HepG2 (cell line): ENCODE results near the gene LAP3. TPM values are rescaled to one million over a fixed set of nuclear protein-coding genes. Genes with fewer than 3 reads are reported as not detected.

ENCODE experiments used
- ATF2 ChIP-seq: sonication (generic); formaldehyde crosslinking; IDR thresholded peaks from 2 replicates; pipeline ENCODE4 v1.4.0; 2020; ENCODE audit warnings: missing genetic modification reagents
- BRCA1 ChIP-seq: sonication (generic); formaldehyde crosslinking; IDR thresholded peaks from 2 replicates; pipeline ENCODE4 v1.4.0; 2020; ENCODE audit warnings: missing genetic modification reagents
- CBFB ChIP-seq: sonication (generic); formaldehyde crosslinking; IDR thresholded peaks from 2 replicates; pipeline ENCODE4 v1.4.0; 2020; ENCODE audit warnings: missing genetic modification reagents
- FOXK2 ChIP-seq: fragments of 450-650 bp; IDR thresholded peaks from 2 replicates; pipeline ENCODE4 v1.6.1; 2016
- HDAC2 ChIP-seq: sonication (generic); formaldehyde crosslinking; IDR thresholded peaks from 2 replicates; pipeline ENCODE4 v1.4.0; 2020; ENCODE audit warnings: missing genetic modification reagents
- HDAC6 ChIP-seq: fragments of 200-600 bp; sonication (generic); IDR thresholded peaks from 2 replicates; pipeline ENCODE4 v1.7.0; 2017; ENCODE audit warnings: mild to moderate bottlenecking, antibody characterized with exemption, low read length, low read depth
- HMGXB4 ChIP-seq, 2 experiments: sonication (generic) in 1 of 2; formaldehyde crosslinking in 1 of 2; IDR thresholded peaks; 2 replicates each; pipeline versions ENCODE4 v1.4.0 to v1.6.1; 2018 to 2020; ENCODE audit warnings: missing genetic modification reagents in 2 of 2, borderline replicate concordance in 1 of 2, low read depth in 1 of 2, mild to moderate bottlenecking in 1 of 2, missing biosample characterization in 1 of 2
- HOXA5 ChIP-seq: sonication (generic); formaldehyde crosslinking; IDR thresholded peaks from 2 replicates; pipeline ENCODE4 v1.4.0; 2020; ENCODE audit warnings: missing genetic modification reagents
- KMT2A ChIP-seq: sonication (generic); formaldehyde crosslinking; IDR thresholded peaks from 2 replicates; pipeline ENCODE4 v1.4.0; 2020; ENCODE audit warnings: missing genetic modification reagents
- MBNL3 ChIP-seq: fragments of 250-450 bp; sonication (Bioruptor Pico); conservative IDR thresholded peaks from 2 replicates; pipeline ENCODE4 v1.8.0; 2022; ENCODE audit warnings: mild to moderate bottlenecking, inconsistent platforms
- MED13 ChIP-seq: sonication (generic); formaldehyde crosslinking; IDR thresholded peaks from 2 replicates; pipeline ENCODE4 v1.5.0; 2020; ENCODE audit warnings: missing genetic modification reagents
- REXO4 ChIP-seq: sonication (generic); formaldehyde crosslinking; IDR thresholded peaks from 2 replicates; pipeline ENCODE4 v1.8.0; 2022; ENCODE audit warnings: missing genetic modification reagents, mild to moderate bottlenecking, borderline replicate concordance
- ZBTB3 ChIP-seq: sonication (generic); formaldehyde crosslinking; IDR thresholded peaks from 2 replicates; pipeline ENCODE4 v1.4.0; 2020; ENCODE audit warnings: low read depth, mild to moderate bottlenecking, moderate library complexity, missing genetic modification reagents, borderline replicate concordance
- ZFAT ChIP-seq: sonication (generic); formaldehyde crosslinking; conservative IDR thresholded peaks from 2 replicates; pipeline ENCODE4 v1.8.1; 2023; ENCODE audit warnings: missing genetic modification reagents, inconsistent platforms
- ZMYM3 ChIP-seq: sonication (generic); formaldehyde crosslinking; IDR thresholded peaks from 2 replicates; pipeline ENCODE4 v1.5.1; 2020; ENCODE audit warnings: mild to moderate bottlenecking, missing genetic modification reagents
- ZNF142 ChIP-seq: sonication (generic); formaldehyde crosslinking; IDR thresholded peaks from 2 replicates; pipeline ENCODE4 v1.4.0; 2020; ENCODE audit warnings: missing genetic modification reagents
- ZNF274 ChIP-seq: sonication (generic); formaldehyde crosslinking; IDR thresholded peaks from 2 replicates; pipeline ENCODE4 v1.5.1; 2020; ENCODE audit warnings: mild to moderate bottlenecking, missing genetic modification reagents
- ZNF367 ChIP-seq: sonication (generic); formaldehyde crosslinking; IDR thresholded peaks from 2 replicates; pipeline ENCODE4 v1.4.0; 2020; ENCODE audit warnings: missing genetic modification reagents, borderline replicate concordance
- ZNF572 ChIP-seq: sonication (generic); formaldehyde crosslinking; IDR thresholded peaks from 2 replicates; pipeline ENCODE4 v1.5.1; 2020; ENCODE audit warnings: mild to moderate bottlenecking, missing genetic modification reagents
- ZNF740 ChIP-seq: sonication (generic); formaldehyde crosslinking; IDR thresholded peaks from 2 replicates; pipeline ENCODE4 v1.4.0; 2020; ENCODE audit warnings: missing genetic modification reagents
- ZNF766 ChIP-seq: sonication (generic); formaldehyde crosslinking; IDR thresholded peaks from 2 replicates; pipeline ENCODE4 v1.5.0; 2020; ENCODE audit warnings: missing genetic modification reagents, borderline replicate concordance
- polyA plus RNA-seq, 8 experiments: library from polyadenylated mRNA; depleted of rRNA in 3 of 8; stranded (reverse) in 7 of 8; unstranded in 1 of 8; fragments of >200 nt; fragmentation: Illumina TruSeq in 4 of 8; extraction: Trizol in 4 of 8; gene quantifications; 2 replicates each; pipeline versions ENCODE4 v1.2.1 to v1.2.3, GENCODE V29; 2011 to 2016; ENCODE audit warnings: low read depth in 4 of 8, missing spikeins in 1 of 8, mixed read lengths in 1 of 8; ENCODE audit not compliant: insufficient read depth in 1 of 8
- total RNA-seq, 5 experiments: library from RNA; depleted of rRNA; stranded (reverse); fragments of >200 nt; fragmentation: Illumina TruSeq; extraction: Trizol; gene quantifications; 2 replicates each; pipeline ENCODE4 v1.2.3, GENCODE V29; 2016; ENCODE audit warnings: low read depth in 1 of 5

The LAP3 gene
- total and polyA plus RNA-seq, 2 of the 13 experiments (the other 11 are each of a cell fraction or from before 2014, with no cell fraction given): 106 to 125 TPM

GRCh38 chr4:17614416-17615299 lies 37.7 kb downstream of the LAP3 start, which contains the start of gene MED28 (continued):
- TF ChIP-seq ZBTB3 (CRISPR knock-in tag): 0 out of 2 replicates have a peak, but pooled peaks have one; percentile 39
- no peak for TF ChIP-seq ZNF572
- peak; percentile 55 to 71; a peak in 3 of 4 replicates for TF ChIP-seq HMGXB4 (CRISPR knock-in tag; IDR thresholded peaks at IDR 0.05; ENCODE audit: borderline replicate concordance in 1 of 2, low read depth in 1 of 2)
- peak; percentile 70; the same call in 1 of the 2 replicates for TF ChIP-seq KMT2A (CRISPR knock-in tag)
- no peak for TF ChIP-seq ZNF740
- 0 out of 2 replicates have a peak, but pooled peaks have one; percentile 25 for TF ChIP-seq HOXA5
- TF ChIP-seq MED13 (CRISPR knock-in tag): no peak
- TF ChIP-seq ZMYM3: no peak
- TF ChIP-seq ZNF766 (CRISPR knock-in tag): no peak
- TF ChIP-seq ATF2 (CRISPR knock-in tag): peak; percentile 64; the same call in 1 of the 2 replicates
- TF ChIP-seq HDAC2: peak; percentile 80
- no peak for TF ChIP-seq ZNF367
- TF ChIP-seq FOXK2: peak; percentile 10; the same call in 1 of the 2 replicates
- TF ChIP-seq MBNL3 (CRISPR knock-in tag): no peak
- no peak for TF ChIP-seq REXO4
- TF ChIP-seq ZNF142 (CRISPR knock-in tag): no peak
- no peak for TF ChIP-seq ZFAT (CRISPR knock-in tag)
- TF ChIP-seq BRCA1: no peak
- no peak for TF ChIP-seq HDAC6
- TF ChIP-seq CBFB (CRISPR knock-in tag): no peak
- no peak for TF ChIP-seq ZNF274 (CRISPR knock-in tag)
